Right atrium auricular region (tissue), 2 donors: ENCODE measurements around the gene CIBAR2. TPM values are rescaled to one million over a fixed set of nuclear protein-coding genes. Genes with fewer than 3 reads are reported as not detected.
"Not testable (repeated sequence)": the region's sequence is repeated elsewhere in the genome, so short reads cannot be mapped to it uniquely, and the experiment has no call there.

ENCODE experiments used
- DNase-seq: peaks from one replicate; pipeline ENCODE4 v3.0.0-alpha.2; 2019; ENCODE audit warnings: low spot score
- H3K27ac ChIP-seq, 2 donors: fragments of 200-600 bp; sonication (generic); 1 replicate in 1 of 2; 2 replicates in 1 of 2; pipeline ENCODE4 v1.5.1; 2016 to 2019
- H3K27me3 ChIP-seq, 2 donors: fragments of 200-600 bp; sonication (generic); one replicate each; pipeline versions ENCODE4 v1.5.1 to v1.6.0; 2017 to 2019
- H3K36me3 ChIP-seq: fragments of 200-600 bp; sonication (generic); one replicate; pipeline ENCODE4 v1.5.1; 2016
- H3K4me1 ChIP-seq, 2 donors: fragments of 200-600 bp; sonication (generic); one replicate each; pipeline versions ENCODE4 v1.5.1 to v1.6.0; 2017 to 2019
- H3K4me3 ChIP-seq, 2 donors: fragments of 200-600 bp; sonication (generic); 1 replicate in 1 of 2; 2 replicates in 1 of 2; pipeline ENCODE4 v1.5.1; 2017 to 2019; ENCODE audit warnings: mild to moderate bottlenecking in 1 of 2, moderate library complexity in 1 of 2
- H3K9me3 ChIP-seq, 2 donors: fragments of 200-600 bp; sonication (generic); one replicate each; pipeline ENCODE4 v1.5.1; 2019
- CTCF ChIP-seq, 2 donors: fragments of 200-600 bp; sonication (generic); IDR thresholded peaks; one replicate each; pipeline ENCODE4 v1.5.1; 2019; ENCODE audit warnings: antibody characterized with exemption in 2 of 2
- total RNA-seq, 2 donors: library from RNA; depleted of rRNA; stranded (reverse); fragments of >200 nt; gene quantifications; one replicate each; pipeline ENCODE4 v1.1.0, GENCODE V29; 2016

Gene CIBAR2
- total RNA-seq, 2 donors from 2014 or later: not detected

GRCh38 chr16:85125570-85126393, 13.5 kb upstream of the CIBAR2 start:
- DNase-seq: no peak
- no peak overlapping the region for H3K4me3 ChIP-seq
- H3K27ac ChIP-seq: peak overlapping the region; percentile 82 to 85
- no peaks in the 10 kb centered on the region for H3K36me3 ChIP-seq
- H3K4me1 ChIP-seq: peaks cover 0 to 58% of the 10 kb centered on the region in 2 donors
- no peak for TF ChIP-seq CTCF (IDR thresholded peaks at IDR 0.05)
- H3K27me3 ChIP-seq: no peaks in the 10 kb centered on the region
- no peaks in the 10 kb centered on the region for H3K9me3 ChIP-seq

- H3K4me1 ChIP-seq: peaks cover 0 to 48% of the 10 kb centered on the region in 2 donors
- no peaks in the 10 kb centered on the region for H3K27me3 ChIP-seq
- TF ChIP-seq CTCF (IDR thresholded peaks at IDR 0.05): no peak
- H3K27ac ChIP-seq: peak overlapping the region; percentile 82 to 85
- DNase-seq: no peak
- no peaks in the 10 kb centered on the region for H3K9me3 ChIP-seq
- H3K4me3 ChIP-seq: no peak overlapping the region
- H3K36me3 ChIP-seq: no peaks in the 10 kb centered on the region
Observed at GRCh38 chr16:85124636-85125346, 12.5 kb upstream of the CIBAR2 start.

- no peak for TF ChIP-seq CTCF (IDR thresholded peaks at IDR 0.05)
- Histone ChIP-seq H3K4me3 (no peak overlapping the region), H3K27ac (peak overlapping the region; percentile 82 to 85), H3K4me1 (peaks cover 0 to 44% of the 10 kb centered on the region in 2 donors), H3K9me3 (no peaks in the 10 kb centered on the region), H3K36me3 (no peaks in the 10 kb centered on the region), H3K27me3 (no peaks in the 10 kb centered on the region)
- peak; percentile 94 for DNase-seq
Observed at GRCh38 chr16:85123891-85124635, 11.8 kb upstream of the CIBAR2 start.

DNA sequence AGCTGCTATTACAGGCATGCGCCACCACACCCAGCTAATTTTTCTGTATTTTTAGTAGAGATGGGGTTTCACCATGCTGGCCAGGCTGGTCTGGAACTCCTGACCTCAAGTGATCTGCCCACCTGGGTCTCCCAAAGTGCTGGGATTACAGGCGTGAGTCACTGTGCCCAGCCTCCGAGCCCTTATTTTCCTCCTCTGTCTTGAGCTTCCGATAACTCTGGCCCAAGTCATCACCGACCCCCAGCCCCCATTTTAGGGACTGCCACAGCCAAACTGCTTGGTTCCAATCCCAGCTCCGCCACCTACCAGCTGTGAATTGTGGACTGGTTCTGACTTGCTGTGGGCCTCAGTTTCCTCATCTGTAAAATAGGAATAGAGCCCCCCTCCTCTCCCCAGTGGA, 11.2 kb upstream of the CIBAR2 start:
- H3K4me1 ChIP-seq: peaks cover 0 to 44% of the 10 kb centered on the region in 2 donors
- H3K4me3 ChIP-seq, H3K36me3 ChIP-seq, H3K27me3 ChIP-seq, DNase-seq, H3K9me3 ChIP-seq: not testable (repeated sequence)
- peak overlapping the region; percentile 82 to 85 for H3K27ac ChIP-seq

GRCh38 chr16:85120006-85120340, 7.7 kb upstream of the CIBAR2 start:
- no peak for TF ChIP-seq CTCF (IDR thresholded peaks at IDR 0.05)
- no peak for DNase-seq
- no peaks in the 10 kb centered on the region for H3K36me3 ChIP-seq

DNA sequence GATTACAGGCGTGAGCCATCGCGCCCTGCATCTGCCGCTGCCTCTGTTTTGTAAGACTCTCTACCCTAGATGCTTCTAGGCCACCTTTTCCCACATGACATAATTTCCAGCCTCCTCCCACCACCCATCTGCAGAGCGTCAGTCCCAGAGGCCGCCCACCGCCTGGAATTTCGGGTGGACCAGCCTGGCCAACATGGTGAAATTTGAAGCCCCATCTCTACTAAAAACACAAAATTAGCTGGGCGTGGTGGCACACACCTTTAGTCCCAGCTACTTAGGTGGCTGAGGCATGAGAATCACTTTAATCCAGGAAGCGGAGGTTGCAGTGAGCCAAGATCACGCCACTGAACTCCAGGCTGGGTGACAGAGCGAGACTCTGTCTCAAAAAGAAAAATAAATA, 5.1 kb upstream of the CIBAR2 start:
- no peaks in the 10 kb centered on the region for H3K27me3 ChIP-seq
- no peak overlapping the region for H3K27ac ChIP-seq
- H3K4me1 ChIP-seq: peaks cover 0 to 9% of the 10 kb centered on the region in 2 donors
- H3K9me3 ChIP-seq: no peaks in the 10 kb centered on the region
- no peak overlapping the region for H3K4me3 ChIP-seq
- no peak for DNase-seq
- H3K36me3 ChIP-seq: no peaks in the 10 kb centered on the region
- TF ChIP-seq CTCF (IDR thresholded peaks at IDR 0.05): no peak

More at GRCh38 chr16:85120006-85120340, 7.7 kb upstream of the CIBAR2 start:
- Histone ChIP-seq H3K4me3 (no peak overlapping the region), H3K27ac (no peak overlapping the region), H3K4me1 (peaks cover 0 to 23% of the 10 kb centered on the region in 2 donors), H3K27me3 (no peaks in the 10 kb centered on the region), H3K9me3 (no peaks in the 10 kb centered on the region)
